NCI-H748 (cell line): ENCODE data around the gene KDM2B.

Experiments
- DNase-seq: peaks from one replicate; lab custom pipeline; 2025; ENCODE audit not compliant: unreplicated experiment; lab: John Stamatoyannopoulos, UW

KDM2B gene

DNA sequence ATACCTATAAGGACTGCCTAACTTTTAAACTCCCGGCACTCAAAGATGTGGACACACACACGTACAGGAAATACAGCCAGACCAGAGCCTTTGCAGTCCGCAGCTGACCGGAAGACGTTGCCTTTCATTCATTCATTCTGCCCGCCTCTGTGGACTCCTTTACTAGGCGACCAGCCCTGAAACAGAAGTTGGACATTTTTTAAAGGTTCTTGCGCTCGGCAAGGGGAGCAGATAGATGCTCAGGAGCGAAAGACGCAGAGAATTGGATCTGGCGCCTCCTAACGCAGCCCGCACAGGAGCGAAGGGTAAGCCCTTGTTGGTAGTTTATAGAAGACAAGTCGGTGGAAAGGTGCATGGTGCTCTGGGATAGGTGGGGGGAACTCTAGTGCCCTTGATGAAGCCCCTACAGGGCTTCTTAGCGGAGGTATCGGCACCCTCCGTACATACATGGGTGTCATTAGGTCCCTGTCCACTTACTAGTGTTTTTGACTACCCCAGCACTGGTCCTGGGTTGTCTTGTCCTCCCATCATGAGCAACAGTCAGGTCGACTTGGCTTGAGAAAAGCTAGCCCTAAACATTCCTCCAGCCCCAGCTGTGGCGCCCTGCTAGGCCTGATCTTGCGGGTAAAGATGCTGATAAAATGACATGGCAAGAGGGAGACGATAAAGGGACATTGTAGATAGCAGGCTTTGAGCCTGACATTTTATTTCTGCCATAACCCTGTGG lies at the start of gene KDM2B:
Gene KDM2B, minus strand, starts transcription at position 65 of the 727 bp plus-strand sequence. CDS start 112 bp downstream, outside the sequence.
- peak; percentile 39 for DNase-seq

DNA sequence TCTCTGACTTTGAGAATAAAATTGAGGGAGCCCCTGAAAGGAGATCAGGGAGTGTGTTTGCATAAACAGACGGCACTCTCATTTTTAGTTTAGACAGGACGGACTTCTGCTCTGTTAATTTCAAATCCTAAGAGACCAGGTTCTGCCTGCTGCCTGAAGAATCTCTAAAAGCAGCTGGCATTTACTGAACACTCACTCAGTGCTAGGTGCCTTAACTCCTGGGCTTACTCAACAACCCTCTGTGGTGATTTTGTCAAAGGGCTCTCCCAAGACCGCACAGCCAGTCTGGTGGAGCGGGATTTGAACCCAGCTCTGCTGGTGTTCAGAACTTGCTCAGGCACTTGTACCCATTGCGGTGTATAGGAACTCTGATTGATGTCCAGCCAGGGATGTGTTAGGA lies 47.7 kb upstream of the KDM2B start:
- no peak for DNase-seq

DNA sequence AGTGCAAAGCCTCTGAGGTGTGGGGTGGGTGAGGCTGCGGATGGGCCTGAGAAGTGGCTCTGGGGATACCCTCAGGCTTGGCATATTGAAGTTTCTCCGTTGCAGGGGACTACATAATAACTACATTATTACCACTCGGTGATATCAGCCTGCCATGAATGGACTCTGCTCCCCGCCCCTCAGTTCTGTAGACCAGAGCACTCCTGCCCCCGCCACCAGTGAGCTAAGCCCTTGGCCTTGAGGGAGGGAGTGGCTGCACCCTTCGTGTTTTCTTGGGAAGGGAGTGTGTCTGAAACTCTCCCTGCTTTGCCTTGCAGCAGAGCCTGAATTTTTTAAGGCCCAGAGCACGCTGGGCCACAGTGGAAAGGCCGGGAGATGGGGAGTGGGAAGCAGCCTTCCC lies 47.2 kb upstream of the KDM2B start:
- DNase-seq = no peak

DNA sequence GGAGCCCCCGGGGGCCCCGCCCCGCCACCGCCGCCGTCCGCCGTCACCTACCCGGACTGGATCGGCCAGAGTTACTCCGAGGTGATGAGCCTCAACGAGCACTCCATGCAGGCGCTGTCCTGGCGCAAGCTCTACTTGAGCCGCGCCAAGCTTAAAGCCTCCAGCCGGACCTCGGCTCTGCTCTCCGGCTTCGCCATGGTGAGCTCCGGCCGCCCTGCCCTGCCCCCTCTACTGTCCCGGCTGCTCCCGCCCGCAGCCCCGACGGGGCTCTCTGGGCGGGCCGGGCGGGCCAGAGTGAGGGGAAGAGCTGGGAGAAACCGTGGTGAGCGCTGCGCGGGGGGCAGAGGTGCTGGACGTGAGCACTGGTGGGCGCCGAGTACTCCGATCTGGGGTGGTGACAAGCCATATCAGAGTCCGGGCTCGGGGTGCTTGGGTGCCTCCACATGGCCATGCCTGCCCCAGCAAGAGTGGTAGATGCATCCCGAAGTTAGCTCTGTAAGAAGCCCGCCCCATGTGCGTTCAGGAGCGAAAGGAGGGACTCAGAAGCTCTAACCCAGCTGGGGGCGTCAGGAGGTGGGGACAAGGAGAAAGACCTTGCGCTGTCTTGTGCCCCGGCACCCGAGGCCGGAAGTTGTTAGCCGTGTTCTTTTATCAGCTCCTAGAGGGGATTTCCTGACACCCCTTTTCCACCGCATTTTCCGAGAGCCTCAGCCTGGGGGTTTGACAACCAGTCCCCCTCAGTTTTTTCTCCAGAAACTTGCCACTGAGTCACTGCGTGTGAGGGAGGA lies 46.2 kb upstream of the KDM2B start:
- DNase-seq = peak; percentile 76

DNA sequence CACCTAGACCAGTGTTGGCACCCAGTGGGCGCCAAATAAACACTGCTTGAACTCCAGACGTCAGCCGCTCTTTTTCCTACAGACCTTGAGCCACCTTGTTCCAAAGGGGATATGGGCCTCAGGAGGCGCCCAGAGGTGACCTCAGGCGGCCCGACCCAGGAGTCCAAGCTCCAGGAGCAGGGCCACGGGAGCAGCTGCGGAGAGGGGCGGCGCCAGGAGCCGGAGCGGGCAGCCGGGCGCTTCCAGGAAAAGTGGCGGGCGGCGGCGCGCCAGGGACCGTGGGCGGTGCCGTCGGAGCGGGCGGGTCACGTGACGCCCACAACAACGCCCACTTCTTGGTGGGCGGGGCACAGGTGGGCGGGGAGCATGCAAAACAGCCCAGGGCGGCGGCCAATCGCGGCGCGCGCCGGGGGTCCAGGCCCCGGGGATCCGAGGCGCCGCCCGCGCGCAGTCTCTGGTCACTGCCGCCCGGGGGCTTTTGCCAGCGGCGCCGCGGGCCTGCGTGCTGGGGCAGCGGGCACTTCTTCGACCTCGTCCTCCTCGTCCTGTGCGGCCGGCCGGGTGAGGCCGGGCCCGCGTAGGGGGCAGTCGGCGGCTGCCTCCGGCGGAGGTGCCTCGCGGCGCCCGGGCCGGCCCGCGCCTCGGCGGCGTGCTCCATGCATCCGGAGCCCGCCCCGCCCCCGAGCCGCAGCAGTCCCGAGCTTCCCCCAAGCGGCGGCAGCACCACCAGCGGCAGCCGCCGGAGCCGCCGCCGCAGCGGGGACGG lies 45.4 kb upstream of the KDM2B start, which contains the start of gene ORAI1:
Gene ORAI1, plus strand, starts transcription at position 444 of the 766 bp plus-strand sequence.
- peak; percentile 95 for DNase-seq

DNA sequence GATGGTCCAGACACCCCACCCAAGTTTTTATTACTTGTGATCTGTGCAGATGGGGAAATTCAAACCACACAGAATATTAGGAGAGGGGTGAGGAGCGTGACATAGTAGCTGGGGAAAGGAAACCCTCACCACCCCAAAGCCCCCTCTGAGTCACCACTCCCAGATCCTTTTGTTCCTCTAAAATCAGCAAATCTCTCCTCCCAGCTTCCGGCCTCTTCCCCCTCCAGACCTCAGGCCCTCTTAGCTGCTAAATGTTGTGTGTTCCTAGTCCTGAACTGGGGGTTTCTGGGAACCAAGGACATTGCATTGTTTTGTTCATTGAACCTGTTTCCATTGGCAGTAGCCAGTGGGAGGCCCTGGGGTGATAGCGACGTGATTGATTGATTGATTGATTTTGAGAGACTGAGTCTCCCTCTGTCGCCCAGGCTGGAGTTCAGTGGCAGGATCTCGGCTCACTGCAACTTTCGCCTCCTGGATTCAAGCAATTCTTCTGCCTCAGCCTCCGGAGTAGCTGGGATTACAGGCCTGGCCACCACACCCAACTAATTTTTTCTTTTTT lies 39.6 kb upstream of the KDM2B start:
- no peak for DNase-seq

DNA sequence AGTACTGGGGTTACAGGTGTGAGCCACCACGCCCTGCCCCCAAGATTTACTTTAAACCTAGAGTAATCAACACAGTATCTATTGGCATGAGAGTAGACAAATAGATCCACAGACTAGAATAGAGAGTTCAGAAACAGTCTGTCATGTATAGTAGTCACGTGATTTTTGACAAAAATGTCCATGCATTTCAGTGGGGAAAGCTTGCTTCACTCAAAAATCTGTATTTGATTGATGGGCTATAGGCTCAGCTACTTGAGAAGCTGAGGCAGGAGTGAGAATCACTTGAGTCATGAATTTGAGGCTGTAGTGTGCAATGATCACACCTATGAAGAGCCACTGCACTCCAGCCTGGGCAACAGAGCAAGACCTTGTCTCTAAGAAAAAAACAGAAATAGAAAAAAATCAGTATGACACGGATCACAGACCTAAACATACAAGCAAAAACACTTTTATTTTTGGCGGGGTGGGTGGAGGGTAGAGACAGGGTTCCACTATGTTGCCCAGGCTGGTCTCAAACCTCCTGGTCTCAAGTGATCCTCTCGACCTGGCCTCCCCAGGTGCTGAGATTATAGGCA lies 37.9 kb upstream of the KDM2B start:
- no peak for DNase-seq

DNA sequence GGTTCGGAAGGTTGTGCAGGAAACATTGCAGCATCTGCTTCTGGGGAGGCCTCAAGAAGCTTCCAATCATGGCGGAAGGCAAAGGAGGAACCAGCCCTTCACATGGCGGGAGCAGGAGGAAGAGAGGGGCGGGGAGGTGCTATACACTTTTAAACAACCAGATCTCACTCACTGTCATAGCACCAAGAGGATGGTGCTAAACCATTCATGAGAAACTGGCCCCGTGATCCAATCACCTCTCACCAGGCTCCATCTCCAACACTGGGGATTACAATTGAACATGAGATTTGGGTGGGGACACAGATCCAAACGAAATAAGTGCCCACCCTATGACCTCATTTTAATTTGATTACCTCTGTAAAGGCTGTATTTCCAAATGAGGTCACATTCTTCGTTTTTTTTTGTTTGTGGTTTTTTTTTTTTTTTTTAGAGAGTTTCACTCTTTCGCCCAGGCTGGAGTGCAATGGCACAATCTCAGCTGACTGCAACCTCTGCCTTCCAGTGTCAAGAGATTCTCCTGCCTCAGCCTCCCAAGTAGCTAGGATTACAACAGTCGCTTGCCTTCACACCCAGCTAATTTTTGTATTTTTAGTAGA lies 34.1 kb upstream of the KDM2B start:
- DNase-seq = no peak

DNA sequence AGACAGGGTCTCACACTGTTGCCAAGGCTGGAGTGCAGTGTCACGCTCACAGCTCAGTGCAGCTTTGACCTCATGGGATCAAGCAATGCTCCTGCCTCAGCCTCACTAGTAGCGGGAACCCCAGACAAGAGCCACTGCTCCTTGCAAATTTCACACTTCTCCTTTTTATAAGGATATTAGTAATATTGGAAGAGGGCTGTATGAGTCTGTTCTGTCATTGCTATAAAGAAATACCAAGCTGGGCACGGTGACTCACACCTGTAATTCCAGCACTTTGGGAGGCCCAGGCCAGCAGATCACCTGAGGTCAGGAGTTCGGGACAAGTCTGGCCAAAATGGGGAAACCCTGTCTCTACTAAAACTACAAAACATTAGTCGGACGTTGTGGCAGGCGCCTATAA lies 32.6 kb upstream of the KDM2B start:
- DNase-seq = no peak

DNA sequence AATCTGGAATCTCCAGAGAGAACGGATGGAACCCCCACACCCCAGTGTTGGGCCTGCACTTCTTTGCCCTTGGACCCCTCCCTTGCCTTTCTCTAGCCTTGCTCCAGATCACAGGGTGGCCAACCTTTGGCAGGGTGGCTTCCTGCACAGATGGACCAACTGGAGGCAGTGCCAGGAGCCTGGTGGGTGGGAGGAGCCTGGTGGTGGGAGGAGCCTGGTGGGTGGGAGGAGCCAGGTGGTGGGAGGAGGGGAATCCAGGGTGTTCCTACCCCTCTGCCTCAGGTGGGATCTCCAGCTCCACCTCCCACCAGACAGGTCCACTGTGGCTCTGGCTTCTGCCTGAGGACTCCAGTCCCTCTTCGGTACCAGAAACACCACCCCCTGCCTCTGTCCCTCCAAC lies 30.5 kb upstream of the KDM2B start:
- no peak for DNase-seq

DNA sequence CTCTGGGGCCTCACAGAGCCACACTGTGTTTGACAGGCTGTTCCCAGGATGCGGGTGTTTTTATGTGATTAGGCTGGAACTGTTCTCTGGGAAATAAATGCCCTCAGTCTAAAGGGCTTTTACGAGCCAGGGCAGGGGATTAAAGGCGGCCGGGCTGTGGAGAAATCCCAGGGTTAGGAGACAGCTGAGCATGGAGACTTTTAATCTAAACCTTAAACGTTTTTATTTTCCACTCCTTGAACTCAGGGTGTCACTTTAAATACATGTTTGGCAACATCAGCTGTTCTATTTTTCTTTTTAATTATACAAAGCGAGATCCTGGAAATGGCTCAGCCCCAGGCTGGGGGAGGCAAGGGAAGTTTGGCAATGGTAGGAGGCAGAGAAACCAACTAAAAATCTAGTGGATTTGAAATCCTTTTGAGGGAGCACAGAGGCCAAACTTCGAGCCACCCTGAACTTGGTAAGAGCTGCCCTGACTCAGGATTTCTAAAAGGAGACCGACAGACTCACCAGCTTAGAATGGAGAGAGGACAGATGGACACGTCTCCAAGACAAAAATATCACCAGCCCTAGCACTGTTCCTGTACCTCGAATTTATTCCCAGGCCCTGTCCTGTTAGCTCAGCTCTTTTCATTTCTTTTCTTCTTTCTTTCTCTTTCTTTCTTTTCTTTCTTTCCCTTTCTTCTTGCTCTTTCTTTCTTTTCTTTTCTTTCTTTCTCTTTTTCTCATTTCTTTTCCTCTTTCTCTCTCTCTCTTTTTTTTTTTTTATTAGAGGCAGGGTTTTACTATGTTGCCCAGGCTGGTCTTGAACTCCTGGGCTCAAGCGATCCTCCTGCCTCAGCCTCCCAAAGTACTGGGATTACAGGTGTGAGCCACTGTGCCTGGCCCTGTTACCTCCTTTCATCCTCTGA lies 29.7 kb upstream of the KDM2B start:
- no peak for DNase-seq

DNA sequence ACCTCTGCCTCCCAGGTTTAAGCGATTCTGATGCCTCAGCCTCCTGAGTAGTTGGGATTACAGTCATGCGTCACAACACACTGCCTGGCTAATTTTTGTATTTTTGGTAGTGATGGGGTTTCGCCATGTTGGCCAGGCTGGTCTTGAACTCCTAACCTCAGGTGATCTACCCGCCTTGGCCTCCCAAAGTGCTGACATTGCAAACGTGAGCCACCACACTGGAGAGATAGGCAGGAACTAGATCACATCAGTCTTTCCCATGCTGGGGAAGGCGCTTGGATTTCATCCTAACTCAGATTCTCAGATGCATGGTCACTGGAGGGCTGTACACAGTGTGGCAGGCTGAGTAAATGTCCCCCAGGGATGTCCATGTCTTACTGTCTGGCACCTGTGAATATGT lies 27.5 kb upstream of the KDM2B start:
- no peak for DNase-seq

DNA sequence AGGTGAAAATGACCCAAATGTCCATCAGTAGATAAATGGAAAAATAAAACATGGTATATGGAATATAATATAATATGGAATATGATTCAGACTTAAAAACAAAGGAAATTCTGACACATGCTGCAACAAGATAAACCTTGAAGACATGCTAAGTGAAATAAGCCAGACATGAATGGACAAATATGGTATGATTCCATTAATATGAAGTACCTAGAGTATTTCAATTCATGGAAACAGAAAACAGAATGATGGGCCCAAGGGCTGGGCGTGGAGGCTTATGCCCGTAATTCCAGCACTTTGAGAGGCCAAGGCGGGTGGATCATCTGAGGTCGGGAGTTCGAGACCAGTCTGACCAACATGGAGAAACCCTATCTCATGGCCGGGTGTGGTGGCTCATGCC lies 22.8 kb upstream of the KDM2B start:
- DNase-seq = no peak

DNA sequence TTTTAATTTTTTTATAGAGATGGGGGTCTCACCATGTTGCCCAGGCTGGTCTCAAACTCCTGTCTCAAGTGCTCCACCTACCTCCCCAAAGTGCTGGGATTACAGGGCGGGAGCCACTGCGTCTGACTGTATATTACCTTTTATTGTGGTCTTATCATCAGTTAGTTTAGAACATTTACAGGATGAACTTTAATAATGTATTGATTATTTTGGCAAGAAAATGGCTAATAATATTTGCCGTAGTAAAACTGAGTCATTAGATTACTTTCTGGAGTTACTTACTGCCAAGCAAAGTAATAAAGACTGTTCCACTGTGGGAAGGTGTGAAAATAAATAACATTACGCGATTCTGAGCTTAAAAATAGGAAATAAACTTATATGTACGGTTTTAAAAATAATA lies 21.9 kb upstream of the KDM2B start:
- no peak for DNase-seq

DNA sequence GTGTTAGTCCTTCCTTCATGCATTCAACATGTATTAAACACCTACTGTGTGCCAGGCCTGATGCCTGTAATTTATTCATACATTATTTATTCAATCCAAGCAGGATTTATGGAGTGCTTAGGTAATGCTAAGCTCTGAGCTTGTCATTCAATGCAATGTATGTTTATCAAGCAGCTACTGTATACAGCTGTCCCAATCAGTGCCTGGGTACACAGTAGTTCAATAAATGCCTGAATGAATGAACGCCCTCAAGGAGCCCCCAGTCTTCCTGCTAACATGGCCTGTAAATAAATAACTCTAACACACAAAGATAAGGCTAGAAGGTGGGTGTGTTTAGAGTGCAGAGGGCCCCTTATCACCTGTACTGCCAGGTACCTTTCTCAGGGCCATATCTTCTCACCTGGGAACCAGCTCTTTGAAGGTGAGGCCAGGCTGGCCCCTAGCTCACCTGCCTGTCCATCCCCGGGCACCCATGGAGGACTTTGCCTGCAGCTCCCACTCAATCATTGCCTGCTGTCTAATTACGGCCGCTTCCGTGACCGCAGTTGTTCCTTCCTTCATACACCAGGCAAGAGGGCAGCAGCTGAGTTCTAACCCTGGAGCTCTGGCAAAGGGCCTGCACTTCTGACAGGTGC lies 20.0 kb upstream of the KDM2B start:
- no peak for DNase-seq

DNA sequence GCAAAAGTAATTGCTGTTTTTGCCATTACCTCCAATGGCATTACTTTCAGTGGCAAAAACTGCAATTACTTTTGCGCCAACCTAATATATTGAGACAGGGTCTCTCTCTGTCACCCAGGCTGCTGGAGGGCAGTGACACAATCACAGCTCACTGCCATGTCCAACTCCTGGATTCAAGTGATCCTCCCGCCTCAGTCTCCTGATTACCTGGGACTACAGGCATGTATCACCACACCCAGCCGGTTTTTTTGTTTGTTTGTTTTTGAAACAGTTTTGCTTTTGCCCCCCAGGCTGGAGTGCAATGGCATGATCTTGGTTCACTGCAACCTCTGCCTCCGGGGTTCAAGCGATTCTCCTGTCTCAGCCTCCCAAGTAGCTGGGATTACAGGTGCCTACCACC lies 15.7 kb upstream of the KDM2B start:
- DNase-seq = no peak

DNA sequence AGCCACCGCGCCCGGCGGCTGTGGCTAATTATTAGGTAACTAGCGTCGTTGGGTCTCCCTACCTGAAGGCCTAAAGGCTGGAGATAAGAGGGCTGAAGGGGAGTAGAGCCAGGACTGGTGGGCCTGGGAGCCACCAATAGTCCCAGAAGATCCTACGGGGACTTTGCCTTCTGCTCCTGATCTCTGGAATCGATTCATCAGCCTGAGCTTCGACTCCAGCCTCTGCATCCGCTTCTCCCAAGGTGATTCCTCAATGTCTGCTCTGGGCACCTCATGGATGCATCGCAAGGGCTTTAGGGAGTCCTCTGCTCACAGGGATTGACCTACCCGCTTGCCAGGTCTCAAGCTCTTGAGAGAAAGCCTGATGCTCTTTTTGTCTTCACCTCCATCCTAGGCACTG lies 14.7 kb upstream of the KDM2B start:
- DNase-seq = no peak

DNA sequence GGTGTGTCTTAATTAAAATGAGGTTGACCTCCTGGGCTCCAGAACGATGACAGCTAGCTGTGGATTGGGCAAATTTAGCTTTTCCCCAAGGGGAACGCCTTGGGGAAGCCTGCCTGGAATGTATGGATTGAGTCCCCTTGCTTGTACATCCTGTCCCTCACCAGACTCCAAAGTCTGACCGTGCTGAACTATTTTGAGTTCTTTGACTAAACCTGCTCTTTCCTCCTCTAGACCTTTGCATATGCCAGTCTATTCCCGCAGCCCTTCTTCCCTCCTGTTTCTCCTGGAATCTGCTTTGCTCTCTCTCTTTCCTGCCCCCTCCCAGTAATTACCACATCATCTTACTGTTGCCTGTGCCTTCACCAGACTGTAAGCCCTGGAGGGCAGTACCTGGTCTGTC lies 11.5 kb upstream of the KDM2B start:
- no peak for DNase-seq

DNA sequence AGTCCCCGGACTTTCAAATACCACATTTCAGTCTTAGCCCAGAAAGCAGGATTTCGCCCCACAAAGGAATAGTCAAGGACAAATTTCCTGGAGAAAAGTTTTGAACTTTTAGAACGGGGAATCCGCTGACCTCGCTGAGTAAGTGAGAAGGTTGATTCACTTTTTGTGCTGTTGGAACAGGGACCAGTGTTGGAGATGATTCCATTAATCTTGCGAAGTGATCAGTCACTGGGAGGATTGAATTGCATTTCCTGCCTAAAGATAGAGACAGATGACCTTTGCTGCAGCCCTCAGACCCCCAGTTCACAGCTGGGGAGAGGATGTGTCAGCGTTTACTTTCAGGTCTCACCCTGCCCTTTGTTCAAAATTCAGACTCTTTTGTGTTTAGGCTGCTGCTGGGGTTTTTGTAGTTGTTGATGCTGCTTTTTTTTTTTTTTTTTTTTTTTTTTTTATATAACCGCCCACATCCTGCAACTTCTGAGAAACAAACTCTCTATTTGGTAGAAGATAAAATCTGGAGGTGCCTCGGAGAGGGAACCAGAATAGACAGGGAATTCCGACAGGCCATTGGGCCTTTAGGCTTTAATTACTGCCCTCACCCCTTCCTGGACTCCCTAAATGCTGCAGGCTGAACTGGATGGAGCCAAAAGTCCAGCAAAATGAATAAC lies 9.8 kb upstream of the KDM2B start:
- DNase-seq = no peak
